HG02943 (cell line): ENCODE measurements around the gene PKN3.
"Not testable (repeated sequence)": the region's sequence is repeated elsewhere in the genome, so short reads cannot be mapped to it uniquely, and the experiment has no call there.

Experiments used
- ATAC-seq: cut with Tn5 transposase; IDR thresholded peaks from one replicate; pipeline ENCODE4 v1.9.1; 2021; ENCODE audit warnings: mild to moderate bottlenecking, low read depth, moderate library complexity; ENCODE audit not compliant: unreplicated experiment

The PKN3 gene

DNA sequence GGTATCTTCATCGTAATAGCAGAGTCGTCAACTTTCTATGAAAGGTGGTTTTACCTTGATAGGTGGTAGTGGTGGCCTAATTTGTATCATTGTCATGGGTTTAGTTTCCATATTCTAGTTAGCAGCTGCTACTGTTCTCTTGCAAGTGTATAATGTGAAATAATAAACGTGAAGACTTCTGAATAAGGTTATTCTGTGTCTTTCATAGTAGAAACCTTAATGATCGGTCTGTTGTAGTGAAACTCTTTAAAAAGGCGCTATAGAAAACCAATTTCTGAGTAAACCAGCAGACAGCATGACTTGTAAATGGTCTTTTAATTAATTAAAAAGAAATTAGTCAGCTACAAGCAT is 11.6 kb upstream of the PKN3 start:
- no peak for ATAC-seq

DNA sequence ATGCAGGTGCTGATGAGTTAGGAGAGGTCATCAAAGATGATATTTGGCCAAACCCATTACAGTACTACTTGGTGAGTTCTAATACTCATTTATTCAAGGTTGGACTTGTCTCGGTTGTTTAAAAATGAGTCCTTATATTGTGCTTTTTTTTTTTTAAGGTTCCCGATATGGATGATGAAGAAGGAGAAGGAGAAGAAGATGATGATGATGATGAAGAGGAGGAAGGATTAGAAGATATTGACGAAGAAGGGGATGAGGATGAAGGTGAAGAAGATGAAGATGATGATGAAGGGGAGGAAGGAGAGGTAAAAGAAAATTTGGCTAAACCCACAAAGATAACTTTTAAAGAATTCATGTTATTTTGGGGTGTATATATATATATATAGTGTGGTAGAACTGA is 8.6 kb upstream of the PKN3 start:
- not testable (repeated sequence) for ATAC-seq

- ATAC-seq: no peak
These were observed 8.0 kb upstream of the PKN3 start for GRCh38 chr9:128694344-128694743.

GRCh38 chr9:128696923-128697707 is 5.2 kb upstream of the PKN3 start:
- ATAC-seq: no peak

GRCh38 chr9:128699096-128699795 is 3.1 kb upstream of the PKN3 start:
- ATAC-seq: not testable (repeated sequence)

DNA sequence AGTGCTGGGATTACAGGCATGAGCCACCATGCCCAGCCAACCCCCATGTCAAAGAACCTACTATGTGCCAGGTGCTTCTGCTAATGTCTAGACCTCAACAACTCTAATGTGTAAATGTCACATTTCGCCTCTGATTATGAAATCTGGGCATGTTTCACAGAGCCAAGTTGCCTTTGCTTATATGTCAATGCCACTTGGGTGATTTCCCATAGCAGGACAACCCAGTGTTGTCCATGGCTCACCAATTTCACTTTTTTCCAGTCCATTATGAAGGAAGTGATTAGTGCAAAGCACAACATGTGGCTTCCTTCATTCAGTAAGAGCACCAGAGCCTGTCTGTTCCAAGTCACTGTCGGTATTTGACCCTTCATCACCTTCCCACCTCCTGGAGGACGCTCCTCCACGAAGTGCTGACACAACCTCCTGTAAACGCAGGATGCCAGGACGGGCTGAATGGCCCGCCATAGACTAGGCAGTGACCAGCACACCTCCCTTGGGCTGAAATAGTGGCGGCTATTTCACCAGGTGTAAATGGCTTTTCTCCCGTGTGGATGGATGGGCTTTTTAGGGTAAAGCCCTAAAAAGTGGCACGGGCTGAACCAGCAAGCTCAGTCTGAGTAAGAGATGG is 962 bp upstream of the PKN3 start:
- ATAC-seq: no peak

- ATAC-seq: peak; percentile 21
These were observed 779 bp downstream of the PKN3 start for GRCh38 chr9:128702949-128703615.

DNA sequence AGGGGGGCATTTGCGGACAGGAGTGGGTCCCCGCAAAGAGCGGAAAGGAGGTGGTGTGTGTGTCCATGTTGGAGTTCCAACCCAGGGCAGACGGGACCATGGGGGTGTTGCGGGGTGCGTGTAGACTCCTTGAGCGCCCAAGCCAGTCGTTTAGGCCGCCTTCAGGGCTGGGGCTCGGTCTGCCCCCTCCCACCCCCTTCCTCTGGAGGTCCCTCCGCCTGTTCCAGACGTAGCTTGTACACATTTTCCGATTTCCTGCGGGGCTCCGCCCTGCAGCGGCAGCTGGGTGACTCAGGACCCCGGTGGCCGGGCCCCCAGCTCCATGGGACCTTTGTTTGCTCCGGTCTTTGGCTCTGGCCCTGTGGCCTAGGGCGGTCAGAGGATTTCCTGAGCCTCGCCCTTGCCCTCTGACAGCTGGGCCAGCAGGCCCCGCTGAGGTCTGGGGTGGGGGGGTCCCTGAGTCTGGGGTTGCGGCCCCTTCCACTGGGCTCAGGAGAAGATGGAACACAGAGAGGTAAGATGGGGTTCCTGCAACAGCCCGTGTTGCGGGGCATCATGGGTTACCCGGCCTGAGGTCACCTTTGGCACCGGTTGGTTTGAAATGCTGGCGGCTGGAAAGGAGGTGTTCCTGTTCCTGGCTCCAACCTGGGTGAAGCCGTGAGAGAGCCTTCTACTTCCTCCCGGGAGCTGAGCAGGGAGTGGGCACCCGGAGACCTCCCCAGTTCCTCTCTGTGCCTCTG is 1.5 kb downstream of the PKN3 start:
- ATAC-seq: no peak

- no peak for ATAC-seq
These were observed 2.0 kb downstream of the PKN3 start for GRCh38 chr9:128704356-128704670.

- ATAC-seq: no peak
These were observed 3.0 kb downstream of the PKN3 start for GRCh38 chr9:128705051-128705965.

- no peak for ATAC-seq
These were observed 3.7 kb downstream of the PKN3 start for GRCh38 chr9:128706045-128706444.

DNA sequence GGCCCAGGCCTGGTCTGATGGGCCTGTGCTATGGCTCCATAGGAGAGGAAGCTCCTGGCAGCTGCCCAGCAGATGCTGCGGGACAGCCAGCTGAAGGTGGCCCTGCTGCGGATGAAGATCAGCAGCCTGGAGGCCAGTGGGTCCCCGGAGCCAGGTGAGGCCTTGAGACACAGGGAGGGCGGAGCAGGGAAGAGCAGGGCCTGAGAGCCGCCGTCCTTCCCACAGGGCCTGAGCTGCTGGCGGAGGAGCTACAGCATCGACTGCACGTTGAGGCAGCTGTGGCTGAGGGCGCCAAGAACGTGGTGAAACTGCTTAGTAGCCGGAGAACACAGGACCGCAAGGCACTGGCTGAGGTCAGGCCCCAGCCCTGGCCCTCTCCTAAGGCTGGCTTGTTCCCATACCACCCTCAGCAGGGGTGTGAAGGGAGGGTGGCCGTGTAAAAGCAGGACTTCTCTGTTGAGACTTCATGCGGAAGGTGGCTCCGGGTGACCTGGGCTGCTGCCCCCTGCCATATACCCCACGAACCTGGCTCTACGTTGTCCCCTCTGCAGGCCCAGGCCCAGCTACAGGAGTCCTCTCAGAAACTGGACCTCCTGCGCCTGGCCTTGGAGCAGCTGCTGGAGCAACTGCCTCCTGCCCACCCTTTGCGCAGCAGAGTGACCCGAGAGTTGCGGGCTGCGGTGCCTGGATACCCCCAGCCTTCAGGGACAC is 4.5 kb downstream of the PKN3 start:
- ATAC-seq: no peak

- no peak for ATAC-seq
These were observed 5.1 kb downstream of the PKN3 start for GRCh38 chr9:128707446-128707845.

DNA sequence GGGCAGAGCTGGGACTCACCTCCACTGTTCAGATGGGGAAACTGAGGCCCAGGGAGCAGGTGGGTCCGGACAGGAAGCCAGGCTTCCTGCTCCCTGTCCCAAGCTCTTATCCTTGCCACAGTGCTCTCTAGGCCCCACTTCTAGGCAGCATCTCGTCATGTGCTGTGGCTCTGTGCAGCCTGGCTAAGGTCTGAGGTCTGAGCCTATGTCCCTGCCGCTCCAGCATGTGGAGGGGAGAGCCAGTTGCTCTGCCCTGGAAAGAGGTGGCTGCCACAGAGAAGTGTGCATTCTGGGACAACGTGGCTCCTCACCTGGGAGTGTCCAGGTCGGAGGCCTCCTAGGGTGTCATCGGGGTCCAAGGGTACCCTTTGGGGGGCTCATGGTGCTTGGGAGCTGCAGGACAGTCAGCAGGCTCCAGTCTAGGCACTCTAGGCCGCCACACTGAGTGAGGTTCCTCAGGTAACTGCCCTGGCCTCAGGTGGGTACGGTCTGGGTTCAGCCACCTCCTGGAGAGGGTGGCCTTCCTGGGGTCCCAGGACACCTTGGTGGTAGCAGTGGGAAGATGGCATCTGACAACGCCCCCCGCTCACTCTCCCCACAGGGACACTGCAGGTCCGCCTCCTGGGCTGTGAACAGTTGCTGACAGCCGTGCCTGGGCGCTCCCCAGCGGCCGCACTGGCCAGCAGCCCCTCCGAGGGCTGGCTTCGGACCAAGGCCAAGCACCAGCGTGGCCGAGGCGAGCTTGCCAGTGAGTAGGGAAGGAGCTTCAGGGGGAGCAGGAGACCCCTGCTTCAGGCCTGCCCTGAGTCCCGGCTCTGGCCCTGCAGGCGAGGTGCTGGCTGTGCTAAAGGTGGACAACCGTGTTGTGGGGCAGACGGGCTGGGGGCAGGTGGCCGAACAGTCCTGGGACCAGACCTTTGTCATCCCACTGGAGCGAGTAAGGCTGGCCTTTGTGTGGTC is 10.4 kb downstream of the PKN3 start:
- ATAC-seq: no peak

DNA sequence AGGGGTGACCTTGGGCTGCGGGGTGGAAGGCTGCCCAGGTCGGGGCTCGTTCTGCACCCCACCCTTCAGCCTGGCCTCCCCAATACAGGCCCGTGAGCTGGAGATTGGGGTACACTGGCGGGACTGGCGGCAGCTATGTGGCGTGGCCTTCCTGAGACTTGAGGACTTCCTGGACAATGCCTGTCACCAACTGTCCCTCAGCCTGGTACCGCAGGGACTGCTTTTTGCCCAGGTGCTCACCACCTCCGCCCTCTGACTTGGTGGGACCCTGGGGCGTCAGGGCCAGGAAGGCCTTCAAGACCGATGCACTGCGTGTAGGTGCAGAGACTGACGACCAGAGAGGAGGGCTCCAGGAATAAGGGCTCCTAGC is 11.1 kb downstream of the PKN3 start:
- no peak for ATAC-seq

- ATAC-seq: no peak
These were observed 11.8 kb downstream of the PKN3 start for GRCh38 chr9:128713941-128714573.

- ATAC-seq: no peak
These were observed 12.5 kb downstream of the PKN3 start for GRCh38 chr9:128714586-128715435.
